GM18502 (cell line): Measurements from ENCODE around the gene DHX32.
"Not testable (repeated sequence)": the region's sequence is repeated elsewhere in the genome, so short reads cannot be mapped to it uniquely, and the experiment has no call there.

ENCODE experiments used
- ATAC-seq: cut with Tn5 transposase; IDR thresholded peaks from one replicate; pipeline ENCODE4 v1.9.1; 2021; ENCODE audit warnings: mild to moderate bottlenecking; ENCODE audit not compliant: unreplicated experiment, poor library complexity

Gene DHX32

GRCh38 chr10:125881192-125881591 is at the start of gene DHX32:
Gene DHX32 (minus strand): TSS chr10:125881292. CDS start chr10:125880824, 468 bp downstream.
- ATAC-seq = no peak

- ATAC-seq = no peak
Observed at GRCh38 chr10:125929618-125930017, 48.5 kb upstream of the DHX32 start.

- no peak for ATAC-seq
Observed at GRCh38 chr10:125928928-125929585, 48.0 kb upstream of the DHX32 start.

GRCh38 chr10:125927265-125927664 is 46.2 kb upstream of the DHX32 start:
- not testable (repeated sequence) for ATAC-seq

- ATAC-seq = no peak
Observed at GRCh38 chr10:125926247-125926646, 45.2 kb upstream of the DHX32 start.

- ATAC-seq = no peak
Observed at GRCh38 chr10:125925262-125925834, 44.3 kb upstream of the DHX32 start.

- ATAC-seq = not testable (repeated sequence)
Observed at GRCh38 chr10:125921643-125922306, 40.7 kb upstream of the DHX32 start.

GRCh38 chr10:125917704-125918361 is 36.7 kb upstream of the DHX32 start:
- ATAC-seq = not testable (repeated sequence)

- ATAC-seq = no peak
Observed at GRCh38 chr10:125916977-125917376, 35.9 kb upstream of the DHX32 start.

GRCh38 chr10:125913277-125913676 is 32.2 kb upstream of the DHX32 start:
- not testable (repeated sequence) for ATAC-seq

GRCh38 chr10:125911990-125912389 is 30.9 kb upstream of the DHX32 start:
- ATAC-seq = no peak

GRCh38 chr10:125911145-125911544 is 30.1 kb upstream of the DHX32 start:
- no peak for ATAC-seq

- not testable (repeated sequence) for ATAC-seq
Observed at GRCh38 chr10:125909491-125909890, 28.4 kb upstream of the DHX32 start.

GRCh38 chr10:125908813-125909212 is 27.7 kb upstream of the DHX32 start:
- not testable (repeated sequence) for ATAC-seq

GRCh38 chr10:125907598-125907997 is 26.5 kb upstream of the DHX32 start:
- not testable (repeated sequence) for ATAC-seq

- not testable (repeated sequence) for ATAC-seq
Observed at GRCh38 chr10:125905069-125905994, 24.2 kb upstream of the DHX32 start.

GRCh38 chr10:125903135-125903640 is 22.1 kb upstream of the DHX32 start:
- not testable (repeated sequence) for ATAC-seq

GRCh38 chr10:125900963-125901362 is 19.9 kb upstream of the DHX32 start:
- not testable (repeated sequence) for ATAC-seq

GRCh38 chr10:125897317-125897716 is 16.2 kb upstream of the DHX32 start:
- not testable (repeated sequence) for ATAC-seq
